Measurements from ENCODE around the gene TRPC1. TPM values are rescaled to one million over a fixed set of nuclear protein-coding genes. Genes with fewer than 3 reads are reported as not detected.
A peak's percentile ranks its signal among the peaks of the same experiment; 100 is the strongest.
"Not testable (repeated sequence)": the region's sequence is repeated elsewhere in the genome, so short reads cannot be mapped to it uniquely, and the experiment has no call there.

TRPC1 gene
- 8.5 and 10.4 TPM in 2 replicates for total RNA-seq (2014; rRNA removed; shearing (Covaris generic))
- 1.7 and 4.6 TPM in 2 replicates for polyA plus RNA-seq (2015; cell fraction: cytosol; rRNA removed)
- 14.6 and 19.6 TPM in 2 replicates for polyA plus RNA-seq (2015; cell fraction: nucleus; rRNA removed)

DNA sequence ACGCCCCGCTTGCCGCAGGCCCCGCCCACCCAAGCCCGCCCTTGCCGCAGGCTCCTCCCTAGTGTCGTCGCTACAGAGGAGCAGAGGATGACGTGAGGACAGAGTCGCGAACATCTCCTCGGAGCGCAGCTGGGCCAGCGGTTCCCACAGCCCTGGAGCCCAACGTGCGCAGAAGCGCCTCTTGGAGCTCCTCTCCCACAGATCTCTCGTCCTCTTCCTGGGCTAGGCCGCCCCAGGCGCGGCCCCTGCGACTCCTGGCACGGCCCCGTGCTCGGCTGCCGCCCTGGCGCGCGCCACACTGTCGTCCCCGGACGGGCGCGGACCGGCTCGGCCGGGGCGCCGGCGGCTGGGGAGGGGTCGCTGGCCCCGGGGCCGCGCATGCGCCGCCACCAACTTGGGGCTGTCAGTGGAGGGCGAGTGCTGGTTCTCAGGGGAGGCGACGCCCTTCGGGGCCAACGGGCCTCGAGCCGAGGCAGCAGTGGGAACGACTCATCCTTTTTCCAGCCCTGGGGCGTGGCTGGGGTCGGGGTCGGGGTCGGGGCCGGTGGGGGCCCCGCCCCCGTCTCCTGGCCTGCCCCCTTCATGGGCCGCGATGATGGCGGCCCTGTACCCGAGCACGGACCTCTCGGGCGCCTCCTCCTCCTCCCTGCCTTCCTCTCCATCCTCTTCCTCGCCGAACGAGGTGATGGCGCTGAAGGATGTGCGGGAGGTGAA lies at the start of gene TRPC1:
Gene TRPC1, plus strand, starts transcription at position 67 of the 714 bp plus-strand sequence. Its CDS starts 526 bp downstream, at position 593.
- peak; percentile 81 for DNase-seq (ENCODE audit: low read depth, low spot score)
- in situ Hi-C loops (cut with HindIII; ENCODE audit: low pct_unique_long_range_greater_than_20kb, low sequenced_read_pairs), result no loop called here

DNA sequence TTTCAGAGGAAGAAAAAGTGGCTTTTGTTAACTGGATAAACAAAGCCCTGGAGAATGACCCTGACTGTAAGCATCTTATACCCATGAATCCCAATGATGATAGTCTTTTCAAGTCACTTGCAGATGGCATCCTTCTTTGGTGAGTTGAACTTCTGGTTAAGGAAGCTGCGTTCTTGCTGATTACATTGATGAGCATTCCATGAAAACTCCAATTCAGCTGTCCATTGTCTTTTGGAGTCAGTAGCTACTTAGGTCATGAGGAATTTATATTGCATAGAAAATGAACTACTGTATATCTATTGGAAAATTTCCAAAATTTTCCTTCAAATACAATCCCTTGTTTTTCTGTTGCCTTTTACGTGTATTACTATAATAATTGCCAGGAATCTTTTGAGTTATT lies 47.7 kb upstream of the TRPC1 start:
- in situ Hi-C loops (cut with HindIII; ENCODE audit: low pct_unique_long_range_greater_than_20kb, low sequenced_read_pairs), result no loop called here
- peak; percentile 56 for DNase-seq (ENCODE audit: low read depth, low spot score)

DNA sequence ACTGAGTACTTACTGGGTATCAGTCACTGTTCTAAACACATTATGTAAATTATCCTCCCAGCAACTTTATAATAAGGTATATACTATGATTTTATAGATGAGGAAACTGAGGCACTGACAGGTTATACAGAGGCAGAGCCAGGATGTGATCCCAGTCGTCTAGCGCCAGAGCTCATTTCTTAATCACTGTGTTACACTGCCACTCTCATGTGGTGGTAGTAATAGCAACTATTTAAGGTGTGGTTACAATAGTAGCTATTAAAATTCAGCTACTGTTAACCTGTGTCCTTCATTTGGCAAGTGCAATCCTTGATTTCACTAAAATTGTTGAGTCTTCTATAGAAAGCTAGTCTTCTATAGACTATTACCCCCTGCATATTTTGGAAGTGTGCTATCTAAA lies 43.1 kb upstream of the TRPC1 start:
- DNase-seq (ENCODE audit: low read depth, low spot score), result peak; percentile 31
- in situ Hi-C loops (cut with HindIII; ENCODE audit: low pct_unique_long_range_greater_than_20kb, low sequenced_read_pairs), result no loop called here

DNA sequence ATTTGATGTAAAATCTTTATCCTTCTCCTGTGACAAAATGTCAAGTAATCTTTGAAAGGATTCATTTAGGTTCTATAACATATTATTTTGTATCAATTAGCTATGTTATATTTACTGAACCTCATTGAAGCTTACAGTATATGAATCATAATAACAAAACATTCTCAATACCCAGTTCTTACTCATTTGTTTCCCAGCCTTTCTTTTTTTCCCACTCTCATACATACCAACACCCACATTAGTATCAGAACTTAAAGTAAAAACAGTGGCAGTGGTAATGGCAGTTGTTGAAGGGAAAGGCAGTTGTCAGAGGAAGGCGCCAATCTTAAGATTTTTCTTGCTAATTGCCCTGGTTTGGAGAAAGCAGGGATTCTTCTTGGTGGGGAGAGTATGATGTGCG lies 33.2 kb upstream of the TRPC1 start:
- in situ Hi-C loops (cut with HindIII; ENCODE audit: low pct_unique_long_range_greater_than_20kb, low sequenced_read_pairs), result no loop called here
- DNase-seq (ENCODE audit: low read depth, low spot score), result no peak

GRCh38 chr3:142691527-142691926 lies 32.3 kb upstream of the TRPC1 start:
- DNase-seq (ENCODE audit: low read depth, low spot score), result no peak
- in situ Hi-C loops (cut with HindIII; ENCODE audit: low pct_unique_long_range_greater_than_20kb, low sequenced_read_pairs), result no loop called here

- no peak for DNase-seq (ENCODE audit: low read depth, low spot score)
- in situ Hi-C loops (cut with HindIII; ENCODE audit: low pct_unique_long_range_greater_than_20kb, low sequenced_read_pairs), result no loop called here
Observed at GRCh38 chr3:142693136-142693853, 30.5 kb upstream of the TRPC1 start.

GRCh38 chr3:142694225-142694624 lies 29.6 kb upstream of the TRPC1 start:
- no peak for DNase-seq (ENCODE audit: low read depth, low spot score)
- in situ Hi-C loops (cut with HindIII; ENCODE audit: low pct_unique_long_range_greater_than_20kb, low sequenced_read_pairs), result no loop called here

GRCh38 chr3:142705198-142705597 lies 18.6 kb upstream of the TRPC1 start:
- DNase-seq (ENCODE audit: low read depth, low spot score), result no peak
- in situ Hi-C loops (cut with HindIII; ENCODE audit: low pct_unique_long_range_greater_than_20kb, low sequenced_read_pairs), result no loop called here

DNA sequence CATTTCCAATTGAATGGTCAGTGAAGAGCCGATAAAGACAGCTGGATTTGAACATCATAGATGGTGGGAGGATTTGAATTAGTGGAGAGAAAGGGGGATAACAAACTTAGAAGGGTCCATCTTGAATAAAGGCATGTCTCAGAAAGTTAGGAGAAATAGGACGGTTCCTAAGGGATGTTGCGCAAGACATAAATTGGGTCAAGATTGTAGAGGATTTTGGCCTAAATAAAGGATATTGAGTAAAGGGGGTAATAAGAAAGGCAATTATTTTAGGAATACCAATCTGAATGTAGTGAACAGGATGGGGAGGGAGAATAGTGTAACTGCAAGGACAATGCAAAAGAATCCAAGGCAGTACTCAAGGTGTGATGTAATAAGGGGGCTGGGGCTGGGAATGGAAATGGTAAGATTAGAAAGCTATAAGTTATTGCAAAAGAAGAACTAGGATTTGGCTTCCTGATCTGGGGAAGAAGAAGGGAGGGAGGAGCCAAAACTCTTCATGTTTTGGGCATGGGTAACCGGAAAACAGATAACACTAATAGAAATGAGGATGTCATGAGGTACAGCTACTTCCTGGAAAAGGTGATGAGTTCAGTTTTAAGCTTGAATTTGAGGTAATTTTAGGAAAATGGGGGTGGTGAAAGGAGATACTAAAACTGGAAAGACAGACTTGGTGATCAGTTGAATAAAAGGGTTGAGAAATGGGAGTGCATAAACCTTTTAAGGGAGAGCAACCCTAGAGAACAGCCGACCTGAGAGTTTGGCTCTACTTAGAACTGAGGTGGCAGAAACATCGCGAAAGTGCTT lies 17.3 kb upstream of the TRPC1 start:
- in situ Hi-C loops (cut with HindIII; ENCODE audit: low pct_unique_long_range_greater_than_20kb, low sequenced_read_pairs), result no loop called here
- no peak for DNase-seq (ENCODE audit: low read depth, low spot score)

DNA sequence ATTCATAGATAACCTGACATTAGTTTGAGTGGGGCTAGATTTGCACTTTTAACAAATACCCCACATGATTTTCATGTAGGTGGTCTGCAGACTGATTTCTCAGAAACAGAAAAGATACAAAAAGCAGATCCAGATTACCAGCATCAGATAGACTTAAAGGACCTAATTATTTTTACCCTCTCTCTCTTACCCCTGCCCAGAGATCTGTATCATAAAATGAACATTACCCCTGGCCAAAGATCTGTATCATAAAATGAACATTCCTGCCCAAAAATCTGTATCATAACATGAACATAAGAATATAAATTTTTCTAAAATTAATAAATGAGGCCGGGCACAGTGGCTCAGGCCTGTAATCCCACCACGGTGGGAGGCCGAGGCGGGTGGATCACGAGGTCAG lies 14.6 kb upstream of the TRPC1 start:
- DNase-seq (ENCODE audit: low read depth, low spot score), result no peak
- in situ Hi-C loops (cut with HindIII; ENCODE audit: low pct_unique_long_range_greater_than_20kb, low sequenced_read_pairs), result no loop called here

DNA sequence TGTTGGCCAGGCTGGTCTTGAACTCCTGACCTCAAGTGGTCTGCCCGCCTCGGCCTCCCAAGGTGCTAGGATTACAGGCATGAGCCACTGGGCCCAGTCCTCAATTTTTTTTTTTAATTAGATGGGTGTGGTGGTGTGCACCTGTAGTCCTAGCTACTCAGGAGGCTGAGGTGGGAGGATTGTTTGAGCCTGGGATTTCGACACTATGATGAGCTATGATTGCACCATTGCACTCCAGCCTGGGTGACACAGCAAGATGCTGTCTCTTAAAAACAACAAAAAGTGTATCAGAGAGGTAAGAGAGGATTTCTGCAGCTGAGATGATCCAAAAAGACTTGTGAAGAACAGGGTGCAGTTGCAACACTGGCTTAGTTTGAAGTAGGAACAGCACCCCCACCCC lies 9.0 kb upstream of the TRPC1 start:
- in situ Hi-C loops (cut with HindIII; ENCODE audit: low pct_unique_long_range_greater_than_20kb, low sequenced_read_pairs), result not testable (repeated sequence)

DNA sequence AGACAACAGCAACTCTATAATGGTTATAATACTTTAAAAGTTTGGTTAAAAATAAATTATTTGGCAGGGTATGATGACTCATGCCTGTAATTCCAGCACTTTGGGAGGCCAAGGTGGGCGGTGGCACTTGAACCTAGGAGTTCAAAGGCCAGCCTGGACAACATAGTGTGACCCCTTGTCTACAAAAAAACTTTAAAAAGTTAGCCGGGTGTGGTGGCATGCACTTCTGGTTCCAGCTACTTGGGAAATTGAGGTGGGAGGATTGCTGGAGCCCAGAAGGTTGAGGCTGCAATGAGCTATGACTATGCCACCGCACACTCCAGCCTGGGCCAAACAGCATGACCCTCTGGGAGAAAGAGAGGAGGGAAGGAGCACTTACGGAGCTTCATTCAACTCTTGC lies 7.7 kb upstream of the TRPC1 start:
- no peak for DNase-seq (ENCODE audit: low read depth, low spot score)
- in situ Hi-C loops (cut with HindIII; ENCODE audit: low pct_unique_long_range_greater_than_20kb, low sequenced_read_pairs), result no loop called here

More for the DNA sequence above, 9.0 kb upstream of the TRPC1 start:
- DNase-seq (ENCODE audit: low read depth, low spot score), result not testable (repeated sequence)

- in situ Hi-C loops (cut with HindIII; ENCODE audit: low pct_unique_long_range_greater_than_20kb, low sequenced_read_pairs), result no loop called here
- DNase-seq (ENCODE audit: low read depth, low spot score), result no peak
Observed at GRCh38 chr3:142723665-142723967, 218 bp upstream of the TRPC1 start.

DNA sequence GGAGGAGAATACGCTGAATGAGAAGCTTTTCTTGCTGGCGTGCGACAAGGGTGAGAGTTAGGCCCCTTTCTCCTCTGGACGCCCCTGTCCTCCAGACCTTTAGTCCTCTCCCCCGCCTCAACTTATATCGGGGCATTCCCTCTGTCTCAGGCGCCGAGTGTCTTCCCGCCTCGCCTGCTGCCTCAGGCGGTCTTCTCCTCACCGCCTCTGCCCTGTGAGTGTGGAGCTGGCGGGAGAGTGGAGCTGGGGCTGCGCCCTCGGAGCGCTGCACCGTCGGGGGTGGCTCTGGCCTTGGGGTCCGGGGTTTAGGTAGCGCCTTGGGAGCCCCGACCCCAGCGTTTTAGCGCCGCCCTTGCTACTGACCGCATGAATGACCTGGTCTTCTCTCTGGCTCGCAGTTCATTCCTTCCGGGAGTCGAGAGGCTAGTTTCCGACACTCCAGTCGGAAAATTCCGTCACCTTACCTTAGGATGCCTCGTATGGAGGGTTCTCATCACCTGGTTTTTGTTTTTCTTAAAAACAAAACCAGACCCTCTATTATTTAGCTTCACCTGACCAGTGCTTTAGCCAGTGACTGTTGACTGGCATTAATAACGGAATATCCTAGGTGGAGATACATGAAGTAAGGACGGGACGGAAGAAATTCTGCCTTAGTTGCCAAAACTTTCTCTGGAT lies 985 bp downstream of the TRPC1 start:
- DNase-seq (ENCODE audit: low read depth, low spot score), result peak; percentile 57
- in situ Hi-C loops (cut with HindIII; ENCODE audit: low pct_unique_long_range_greater_than_20kb, low sequenced_read_pairs), result no loop called here

DNA sequence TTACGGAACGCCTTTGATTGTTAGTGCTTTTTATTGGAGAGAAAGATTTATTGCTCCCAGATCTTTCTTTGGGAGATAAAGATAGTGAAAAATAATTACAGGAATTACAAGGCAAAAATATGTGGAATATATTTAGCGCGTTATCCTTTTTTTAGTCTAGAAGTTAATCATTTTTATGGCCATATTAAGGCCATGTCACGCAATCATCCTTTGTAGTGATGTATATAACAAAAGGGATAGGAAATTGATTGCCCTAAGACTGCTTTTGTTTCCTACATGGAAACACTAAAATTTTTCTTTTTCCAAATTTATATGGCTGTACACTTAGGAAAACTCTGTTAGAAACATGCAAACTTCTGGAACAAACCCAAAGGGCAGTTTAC lies 1.5 kb downstream of the TRPC1 start:
- in situ Hi-C loops (cut with HindIII; ENCODE audit: low pct_unique_long_range_greater_than_20kb, low sequenced_read_pairs), result no loop called here
- no peak for DNase-seq (ENCODE audit: low read depth, low spot score)

- DNase-seq (ENCODE audit: low read depth, low spot score), result no peak
- in situ Hi-C loops (cut with HindIII; ENCODE audit: low pct_unique_long_range_greater_than_20kb, low sequenced_read_pairs), result no loop called here
Observed at GRCh38 chr3:142726017-142726416, 2.2 kb downstream of the TRPC1 start.

DNA sequence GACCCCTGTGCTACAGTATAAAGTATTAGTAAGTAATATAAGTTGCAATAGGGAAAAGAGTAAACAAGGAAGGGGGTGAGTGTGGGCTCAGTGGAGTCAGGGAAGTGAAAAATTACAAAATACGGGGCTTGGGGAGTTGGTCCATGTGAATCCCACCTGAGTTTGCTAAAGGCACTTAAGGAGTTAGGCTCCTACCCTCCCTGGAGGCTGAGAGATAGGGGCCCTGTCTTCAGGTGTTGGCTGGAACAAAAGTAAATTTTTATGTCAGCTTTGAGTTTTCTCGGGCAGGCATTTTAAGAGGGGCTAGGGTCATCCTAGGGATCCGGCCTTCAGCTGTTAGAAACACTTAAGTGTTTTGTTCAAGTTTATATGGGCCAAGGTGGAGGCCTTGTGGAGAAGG lies 8.2 kb downstream of the TRPC1 start:
- DNase-seq (ENCODE audit: low read depth, low spot score), result no peak
- in situ Hi-C loops (cut with HindIII; ENCODE audit: low pct_unique_long_range_greater_than_20kb, low sequenced_read_pairs), result no loop called here

DNA sequence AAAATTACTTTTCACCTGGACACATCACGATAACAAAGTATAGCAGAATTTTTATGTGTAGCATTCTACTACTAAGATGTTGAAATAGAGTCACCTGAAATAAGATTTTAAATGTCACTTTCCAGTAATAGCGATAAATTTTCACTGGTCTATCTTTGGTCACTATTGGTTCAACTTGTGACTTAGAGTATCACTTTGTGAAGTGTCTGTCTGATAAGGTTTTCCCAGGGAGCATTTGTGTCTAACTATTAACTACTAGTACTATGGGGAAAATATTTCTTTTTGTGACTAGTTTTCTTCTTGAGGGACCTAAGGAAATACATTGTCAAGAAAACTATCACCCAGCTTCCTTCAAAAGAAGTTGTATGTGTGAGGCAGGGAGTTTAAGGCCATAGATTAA lies 11.0 kb downstream of the TRPC1 start:
- in situ Hi-C loops (cut with HindIII; ENCODE audit: low pct_unique_long_range_greater_than_20kb, low sequenced_read_pairs), result no loop called here
- DNase-seq (ENCODE audit: low read depth, low spot score), result no peak
